IPS-NIHi7 (cell line): ENCODE data around the gene SFMBT1.
A peak's percentile ranks its signal among the peaks of the same experiment; 100 is the strongest.

Source experiments
- DNase-seq: peaks from one replicate; pipeline ENCODE4 v3.0.0; 2012; ENCODE audit warnings: mixed read lengths; ENCODE audit errors: extremely low spot score

Gene SFMBT1

GRCh38 chr3:52998771-52999513 lies 46.9 kb downstream of the SFMBT1 start:
- peak; percentile 22 for DNase-seq

GRCh38 chr3:52990637-52991036 lies 55.2 kb downstream of the SFMBT1 start:
- DNase-seq, result no peak

GRCh38 chr3:52986938-52987337 lies 58.9 kb downstream of the SFMBT1 start:
- DNase-seq, result no peak

- no peak for DNase-seq
These were observed 59.8 kb downstream of the SFMBT1 start for GRCh38 chr3:52986049-52986448.

- DNase-seq, result no peak
These were observed 62.0 kb downstream of the SFMBT1 start for GRCh38 chr3:52983828-52984227.

GRCh38 chr3:52983336-52983807 lies 62.5 kb downstream of the SFMBT1 start:
- no peak for DNase-seq

GRCh38 chr3:52982839-52983238 lies 63.0 kb downstream of the SFMBT1 start:
- no peak for DNase-seq

- DNase-seq, result no peak
These were observed 66.5 kb downstream of the SFMBT1 start for GRCh38 chr3:52979190-52979983.

GRCh38 chr3:52978109-52978754 lies 67.6 kb downstream of the SFMBT1 start:
- no peak for DNase-seq

- no peak for DNase-seq
These were observed 72.1 kb downstream of the SFMBT1 start for GRCh38 chr3:52973806-52974205.

GRCh38 chr3:52971895-52972294 lies 74.0 kb downstream of the SFMBT1 start:
- DNase-seq, result no peak

GRCh38 chr3:52967398-52967797 lies 78.5 kb downstream of the SFMBT1 start:
- no peak for DNase-seq

- no peak for DNase-seq
These were observed 83.7 kb downstream of the SFMBT1 start for GRCh38 chr3:52962160-52962559.

GRCh38 chr3:52959773-52960172 lies 86.1 kb downstream of the SFMBT1 start:
- no peak for DNase-seq

GRCh38 chr3:52939600-52939999 lies 106.3 kb downstream of the SFMBT1 start:
- DNase-seq, result no peak

GRCh38 chr3:52934630-52935530 lies 111.0 kb downstream of the SFMBT1 start:
- peak; percentile 75 for DNase-seq

GRCh38 chr3:52931889-52932288 lies 114.0 kb downstream of the SFMBT1 start:
- no peak for DNase-seq

- DNase-seq, result no peak
These were observed 114.5 kb downstream of the SFMBT1 start for GRCh38 chr3:52931328-52931727.

- no peak for DNase-seq
These were observed 115.1 kb downstream of the SFMBT1 start for GRCh38 chr3:52930748-52931147.

GRCh38 chr3:52926554-52926953 lies 119.3 kb downstream of the SFMBT1 start:
- no peak for DNase-seq
